Neural crest cell (in vitro differentiated cells): ENCODE measurements around the gene RESP18. TPM values are rescaled to one million over a fixed set of nuclear protein-coding genes. Genes with fewer than 3 reads are reported as not detected.

Experiments
- DNase-seq: peaks from one replicate; pipeline ENCODE4 v3.0.0; 2021; ENCODE audit warnings: low read depth, mixed read lengths, low spot score
- H3K27ac Mint-ChIP-seq: one replicate; pipeline ENCODE4 v1.8.0; 2021; ENCODE audit warnings: mild to moderate bottlenecking, mixed read lengths; ENCODE audit not compliant: unreplicated experiment
- H3K27me3 Mint-ChIP-seq: 2 replicates; pipeline ENCODE4 v1.8.0; 2021; ENCODE audit warnings: low read depth, mild to moderate bottlenecking, mixed read lengths
- H3K36me3 Mint-ChIP-seq: 2 replicates; pipeline ENCODE4 v1.8.0; 2021; ENCODE audit warnings: low read depth, mild to moderate bottlenecking, mixed read lengths
- H3K4me1 Mint-ChIP-seq: 2 replicates; pipeline ENCODE4 v1.8.0; 2021; ENCODE audit warnings: mixed read lengths
- H3K4me3 Mint-ChIP-seq: one replicate; pipeline ENCODE4 v1.8.0; 2021; ENCODE audit warnings: mild to moderate bottlenecking, mixed read lengths
- H3K9me3 Mint-ChIP-seq: 2 replicates; pipeline ENCODE4 v1.8.0; 2021; ENCODE audit warnings: mixed read lengths
- total RNA-seq: library from RNA; stranded (reverse); gene quantifications from 2 replicates; pipeline ENCODE4 v1.2.1, GENCODE V29; 2021
- TF ChIP-seq, protein P1 (sequence below): fragments of 200-600 bp; sonication (generic); conservative IDR thresholded peaks from 2 replicates; pipeline ENCODE4 v1.5.0; 2021; ENCODE audit warnings: antibody characterized with exemption, mild to moderate bottlenecking

Gene RESP18
- total RNA-seq, 1 donor from 2014 or later: not detected

DNA sequence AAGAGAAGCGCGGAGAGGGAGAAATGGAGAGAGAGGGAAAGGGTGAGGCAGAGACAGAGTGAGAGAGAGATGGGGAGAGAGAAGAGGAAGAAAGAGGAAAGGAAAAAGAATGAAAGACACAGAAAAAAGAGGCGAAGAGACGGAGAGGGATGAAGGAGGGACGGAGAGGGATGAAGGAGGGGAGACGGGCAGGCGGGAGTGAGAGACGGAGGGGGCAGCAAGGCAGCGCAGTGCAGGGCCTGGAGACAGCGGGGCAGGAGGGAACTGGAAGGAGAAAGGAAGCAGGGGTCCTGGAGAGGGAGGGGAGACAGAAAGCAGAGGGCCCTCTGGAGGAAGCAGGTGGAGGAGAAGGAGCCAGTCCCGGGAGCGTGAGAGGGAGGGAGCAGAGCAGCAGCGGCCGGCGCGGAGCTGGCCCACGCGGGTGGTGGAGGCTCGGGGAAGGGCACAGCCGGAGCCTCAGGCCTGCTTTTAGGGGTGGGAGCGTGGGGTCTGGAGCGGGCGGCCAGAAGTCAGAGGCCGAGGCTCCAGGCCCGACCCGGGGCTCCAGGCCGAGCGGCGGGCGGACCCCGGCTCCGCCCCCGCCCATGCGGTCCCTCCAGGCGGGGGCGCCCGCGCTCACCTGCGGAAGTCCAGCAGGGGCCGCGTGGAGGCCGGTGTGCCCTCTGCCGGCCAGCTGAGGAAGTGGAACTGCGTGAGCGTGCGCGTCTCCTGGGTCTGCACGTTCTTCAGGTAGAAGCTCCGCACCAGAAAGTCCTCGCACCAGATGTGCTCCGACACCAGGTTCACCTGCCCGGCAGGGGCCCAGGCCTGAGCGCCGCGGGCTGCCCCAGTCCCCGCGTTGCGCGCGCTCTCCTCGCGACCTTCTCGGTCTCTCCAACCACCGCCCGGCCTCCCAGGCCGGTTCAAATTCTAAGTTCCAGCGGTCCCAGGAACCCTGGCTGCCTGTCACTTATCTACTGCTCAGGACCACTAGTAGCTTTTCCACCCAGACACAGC is 37.9 kb downstream of the RESP18 start:
- Mint-ChIP-seq H3K27me3 (peaks cover 39% of the 10 kb centered on the region), H3K4me3 (peak overlapping the region; percentile 68)
- TF ChIP-seq, protein P1, sequence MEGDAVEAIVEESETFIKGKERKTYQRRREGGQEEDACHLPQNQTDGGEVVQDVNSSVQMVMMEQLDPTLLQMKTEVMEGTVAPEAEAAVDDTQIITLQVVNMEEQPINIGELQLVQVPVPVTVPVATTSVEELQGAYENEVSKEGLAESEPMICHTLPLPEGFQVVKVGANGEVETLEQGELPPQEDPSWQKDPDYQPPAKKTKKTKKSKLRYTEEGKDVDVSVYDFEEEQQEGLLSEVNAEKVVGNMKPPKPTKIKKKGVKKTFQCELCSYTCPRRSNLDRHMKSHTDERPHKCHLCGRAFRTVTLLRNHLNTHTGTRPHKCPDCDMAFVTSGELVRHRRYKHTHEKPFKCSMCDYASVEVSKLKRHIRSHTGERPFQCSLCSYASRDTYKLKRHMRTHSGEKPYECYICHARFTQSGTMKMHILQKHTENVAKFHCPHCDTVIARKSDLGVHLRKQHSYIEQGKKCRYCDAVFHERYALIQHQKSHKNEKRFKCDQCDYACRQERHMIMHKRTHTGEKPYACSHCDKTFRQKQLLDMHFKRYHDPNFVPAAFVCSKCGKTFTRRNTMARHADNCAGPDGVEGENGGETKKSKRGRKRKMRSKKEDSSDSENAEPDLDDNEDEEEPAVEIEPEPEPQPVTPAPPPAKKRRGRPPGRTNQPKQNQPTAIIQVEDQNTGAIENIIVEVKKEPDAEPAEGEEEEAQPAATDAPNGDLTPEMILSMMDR: peak; percentile 99

DNA sequence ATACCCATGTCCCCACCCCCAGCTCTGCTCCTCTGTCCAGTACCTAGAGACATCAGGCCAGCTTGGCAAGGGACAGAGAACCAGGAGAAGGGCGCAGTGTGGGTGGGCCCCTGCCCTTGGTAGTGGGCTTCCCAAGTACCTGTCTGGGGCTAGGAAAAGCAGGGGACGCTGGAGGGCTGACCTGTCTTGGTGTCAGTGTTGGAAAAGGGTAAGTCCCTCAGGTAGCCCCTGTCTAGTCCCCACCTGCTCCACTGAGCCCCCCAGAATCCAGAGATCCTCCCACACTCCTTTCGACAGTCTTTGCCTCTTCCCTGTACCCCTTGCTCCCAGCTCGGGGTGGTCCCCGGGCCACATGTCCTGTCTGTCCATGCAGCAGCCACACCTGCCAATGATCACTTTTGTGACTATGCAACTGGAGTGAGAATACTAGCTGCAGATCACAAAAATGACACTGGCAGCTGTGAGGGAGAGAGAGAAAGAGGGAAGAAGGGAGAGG is 38.8 kb downstream of the RESP18 start:
- TF ChIP-seq, protein P1: no peak
- Mint-ChIP-seq H3K4me3 (peak overlapping the region; percentile 62), H3K36me3 (no peaks in the 10 kb centered on the region), H3K4me1 (peaks cover 6% of the 10 kb centered on the region), H3K9me3 (no peaks in the 10 kb centered on the region), H3K27me3 (peaks cover 30% of the 10 kb centered on the region), H3K27ac (no peak overlapping the region)
- DNase-seq: no peak

More for the DNA sequence above, 37.9 kb downstream of the RESP18 start:
- Mint-ChIP-seq H3K4me1 (peaks cover 6% of the 10 kb centered on the region), H3K9me3 (no peaks in the 10 kb centered on the region), H3K36me3 (no peaks in the 10 kb centered on the region), H3K27ac (peak overlapping the region; percentile 75)
- DNase-seq: peak; percentile 79

DNA sequence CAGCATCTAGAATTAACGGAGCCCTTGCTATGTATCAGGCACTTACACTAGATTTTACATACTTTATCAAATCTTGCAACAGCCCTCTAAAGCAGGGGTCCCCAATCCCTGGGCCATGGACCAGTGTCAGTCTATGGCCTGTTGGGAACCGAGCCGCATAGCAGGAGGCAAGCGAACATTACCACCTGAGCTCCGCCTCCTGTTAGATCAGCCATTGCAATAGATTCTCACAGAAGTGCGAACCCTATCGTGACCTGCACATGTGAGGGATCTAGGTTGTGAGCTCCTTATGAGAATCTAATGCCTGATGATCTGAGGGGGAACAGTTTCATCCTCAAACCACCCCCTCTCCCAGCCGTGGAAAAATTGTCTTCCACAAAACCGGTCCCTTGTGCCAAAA is 39.9 kb downstream of the RESP18 start:
- Mint-ChIP-seq H3K27ac (no peak overlapping the region), H3K4me1 (peaks cover 6% of the 10 kb centered on the region), H3K36me3 (no peaks in the 10 kb centered on the region), H3K4me3 (peak overlapping the region; percentile 34), H3K9me3 (no peaks in the 10 kb centered on the region), H3K27me3 (peaks cover 22% of the 10 kb centered on the region)
- TF ChIP-seq, protein P1: no peak
- no peak for DNase-seq

DNA sequence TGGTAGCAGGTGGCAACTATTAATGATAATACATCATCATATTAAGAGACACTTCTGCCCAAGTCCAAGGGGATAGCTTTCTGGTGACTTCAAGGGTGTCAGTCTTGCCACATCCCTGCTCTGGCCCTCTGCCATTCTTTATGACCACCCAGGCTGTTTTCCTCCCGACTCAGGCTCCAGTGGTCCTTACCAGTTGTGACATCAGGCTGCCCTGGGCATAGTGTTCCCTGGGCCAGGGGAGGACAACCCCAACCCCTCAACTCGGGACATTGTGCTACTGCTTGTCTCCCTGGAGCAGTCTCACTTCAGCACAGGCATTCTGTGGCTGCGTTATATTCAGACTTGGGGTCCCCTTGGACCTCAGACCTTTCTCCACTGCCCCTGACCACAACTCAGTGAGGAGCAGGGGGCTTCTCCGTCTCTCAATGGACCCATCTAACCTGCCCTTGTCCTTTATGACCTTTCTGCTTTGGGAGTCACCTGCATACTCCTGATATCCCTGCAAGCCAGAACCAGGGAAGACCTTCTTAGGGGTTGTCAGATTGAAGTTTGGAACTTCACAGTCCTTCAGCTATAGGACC is 40.5 kb downstream of the RESP18 start:
- DNase-seq: no peak
- no peak overlapping the region for H3K4me3 Mint-ChIP-seq
- no peaks in the 10 kb centered on the region for H3K9me3 Mint-ChIP-seq
- H3K4me1 Mint-ChIP-seq: peaks cover 6% of the 10 kb centered on the region
- H3K36me3 Mint-ChIP-seq: no peaks in the 10 kb centered on the region
- peaks cover 20% of the 10 kb centered on the region for H3K27me3 Mint-ChIP-seq
- H3K27ac Mint-ChIP-seq: no peak overlapping the region
- TF ChIP-seq, protein P1: no peak

DNA sequence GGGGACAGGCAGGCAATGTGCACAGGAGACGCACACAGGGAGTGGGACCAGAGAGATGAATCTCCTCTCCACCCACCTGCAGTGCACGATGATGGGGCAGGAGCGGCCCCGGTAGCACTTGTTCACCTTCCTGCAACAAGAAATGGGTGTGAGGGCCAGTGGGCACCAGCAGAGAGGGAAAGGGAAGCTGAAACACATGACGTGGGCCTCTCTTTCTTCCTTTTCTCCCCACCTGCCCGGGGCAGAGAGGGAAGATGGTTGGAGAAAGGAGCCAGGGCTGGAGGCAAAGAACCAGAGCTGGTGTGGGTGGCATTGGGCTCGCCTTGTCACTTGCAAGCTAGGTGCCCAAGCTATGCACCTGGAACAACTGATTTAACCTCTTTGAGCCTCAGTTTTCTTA is 41.1 kb downstream of the RESP18 start:
- no peak overlapping the region for H3K4me3 Mint-ChIP-seq
- H3K27ac Mint-ChIP-seq: no peak overlapping the region
- TF ChIP-seq, protein P1: no peak

More for the DNA sequence above, 41.1 kb downstream of the RESP18 start:
- peaks cover 20% of the 10 kb centered on the region for H3K27me3 Mint-ChIP-seq
- no peaks in the 10 kb centered on the region for H3K9me3 Mint-ChIP-seq
- no peaks in the 10 kb centered on the region for H3K36me3 Mint-ChIP-seq
- no peak for DNase-seq
- H3K4me1 Mint-ChIP-seq: peaks cover 6% of the 10 kb centered on the region
